GM19240 (cell line): ENCODE results near the gene C1orf210.

Experiments used
- DNase-seq: peaks from one replicate; pipeline ENCODE4 v3.0.0; 2011; ENCODE audit warnings: low spot score; ENCODE audit not compliant: insufficient read length

Gene C1orf210

DNA sequence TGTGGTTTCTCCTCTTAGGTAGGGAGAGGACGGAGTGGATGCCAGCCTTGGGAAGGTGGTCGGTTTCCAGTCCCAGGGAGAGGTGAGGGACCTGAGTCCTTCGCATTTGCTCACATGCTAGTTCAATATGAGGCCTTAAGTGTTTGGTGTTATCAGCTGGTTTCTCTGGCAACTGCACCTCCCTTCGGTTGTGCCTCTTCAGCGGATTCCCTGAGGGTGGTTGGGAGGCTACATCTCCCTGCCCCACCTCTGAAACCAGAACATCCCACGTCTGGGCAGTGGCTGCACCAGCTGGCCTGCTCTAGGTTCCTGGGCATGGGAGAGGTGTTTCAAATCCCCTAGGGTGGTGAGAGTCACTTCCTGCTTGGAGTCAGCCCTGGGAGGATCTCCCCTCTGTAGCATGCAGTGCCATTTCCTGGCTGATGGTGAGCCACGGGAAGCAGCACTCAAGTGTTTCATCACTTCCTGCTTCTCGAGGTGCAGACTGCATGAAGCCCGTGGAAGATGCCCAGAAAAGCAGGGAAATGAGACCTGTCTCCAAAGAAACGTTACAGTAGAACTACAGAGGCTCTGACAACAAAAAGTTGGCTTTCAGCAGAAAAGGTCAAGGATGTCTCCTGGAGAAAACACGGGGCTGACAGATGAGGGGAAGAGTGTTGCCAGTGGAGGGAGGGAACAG lies 11.1 kb downstream of the C1orf210 start:
- DNase-seq, result no peak

DNA sequence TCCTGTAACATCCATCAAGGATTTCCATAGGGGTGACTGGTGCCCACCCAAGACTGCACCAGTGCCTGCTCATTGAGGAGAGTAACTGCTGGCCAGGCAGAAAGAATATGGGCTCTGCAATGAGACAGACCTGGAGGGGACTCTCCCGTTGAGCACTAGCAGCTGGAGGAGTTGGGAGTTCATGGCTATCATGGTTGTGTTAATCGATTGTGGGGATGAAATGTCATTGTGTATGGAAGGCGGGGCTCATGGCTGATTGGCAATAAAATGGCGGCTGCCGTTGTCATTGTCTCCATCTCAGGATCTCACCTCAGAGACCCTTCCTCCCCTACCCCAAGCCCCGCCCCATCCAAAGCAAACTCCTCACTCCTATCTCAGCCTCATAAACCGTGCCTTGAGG lies 11.7 kb downstream of the C1orf210 start:
- DNase-seq, result no peak

DNA sequence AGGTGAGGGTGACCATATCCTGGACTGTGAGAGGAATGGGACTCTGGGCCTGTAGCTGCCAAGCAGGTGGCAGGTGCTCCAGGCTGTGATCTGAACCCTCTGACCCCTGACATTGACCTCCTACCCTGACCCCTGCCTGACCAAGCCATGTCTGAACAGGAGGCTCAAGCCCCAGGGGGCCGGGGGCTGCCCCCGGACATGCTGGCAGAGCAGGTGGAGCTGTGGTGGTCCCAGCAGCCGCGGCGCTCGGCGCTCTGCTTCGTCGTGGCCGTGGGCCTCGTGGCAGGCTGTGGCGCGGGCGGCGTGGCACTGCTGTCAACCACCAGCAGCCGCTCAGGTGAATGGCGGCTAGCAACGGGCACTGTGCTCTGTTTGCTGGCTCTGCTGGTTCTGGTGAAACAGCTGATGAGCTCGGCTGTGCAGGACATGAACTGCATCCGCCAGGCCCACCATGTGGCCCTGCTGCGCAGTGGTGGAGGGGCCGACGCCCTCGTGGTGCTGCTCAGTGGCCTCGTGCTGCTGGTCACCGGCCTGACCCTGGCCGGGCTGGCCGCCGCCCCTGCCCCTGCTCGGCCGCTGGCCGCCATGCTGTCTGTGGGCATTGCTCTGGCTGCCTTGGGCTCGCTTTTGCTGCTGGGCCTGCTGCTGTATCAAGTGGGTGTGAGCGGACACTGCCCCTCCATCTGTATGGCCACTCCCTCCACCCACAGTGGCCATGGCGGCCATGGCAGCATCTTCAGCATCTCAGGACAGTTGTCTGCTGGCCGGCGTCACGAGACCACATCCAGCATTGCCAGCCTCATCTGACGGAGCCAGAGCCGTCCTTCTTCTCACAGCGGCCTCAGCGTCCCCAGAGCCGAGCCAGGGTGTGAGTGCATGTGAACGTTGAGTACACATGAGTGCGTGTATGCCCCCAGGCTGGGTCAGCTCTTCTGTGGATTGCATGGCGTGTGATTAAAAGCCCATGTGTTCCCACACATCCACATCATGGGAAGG lies 12.5 kb downstream of the C1orf210 start:
- no peak for DNase-seq

DNA sequence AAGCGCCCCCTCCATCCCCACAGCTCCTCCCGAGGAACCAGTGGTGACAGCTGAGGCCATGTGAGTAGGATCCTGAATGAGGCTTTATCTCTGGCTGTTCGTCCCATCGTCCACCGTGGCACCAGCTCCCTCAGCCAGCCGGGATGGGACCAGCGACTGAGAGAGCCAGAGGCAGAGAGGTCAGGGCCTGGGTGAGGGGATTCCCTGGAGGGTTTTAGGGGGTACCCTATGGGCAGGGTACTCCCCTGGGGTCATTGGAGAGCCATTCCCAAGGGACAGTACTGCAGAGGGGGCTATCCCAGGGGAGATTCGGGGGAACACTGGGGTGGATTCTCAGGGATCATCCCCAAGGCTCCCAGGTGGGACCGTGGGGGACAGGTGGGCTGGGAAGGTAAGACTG lies 13.2 kb downstream of the C1orf210 start:
- DNase-seq, result no peak

DNA sequence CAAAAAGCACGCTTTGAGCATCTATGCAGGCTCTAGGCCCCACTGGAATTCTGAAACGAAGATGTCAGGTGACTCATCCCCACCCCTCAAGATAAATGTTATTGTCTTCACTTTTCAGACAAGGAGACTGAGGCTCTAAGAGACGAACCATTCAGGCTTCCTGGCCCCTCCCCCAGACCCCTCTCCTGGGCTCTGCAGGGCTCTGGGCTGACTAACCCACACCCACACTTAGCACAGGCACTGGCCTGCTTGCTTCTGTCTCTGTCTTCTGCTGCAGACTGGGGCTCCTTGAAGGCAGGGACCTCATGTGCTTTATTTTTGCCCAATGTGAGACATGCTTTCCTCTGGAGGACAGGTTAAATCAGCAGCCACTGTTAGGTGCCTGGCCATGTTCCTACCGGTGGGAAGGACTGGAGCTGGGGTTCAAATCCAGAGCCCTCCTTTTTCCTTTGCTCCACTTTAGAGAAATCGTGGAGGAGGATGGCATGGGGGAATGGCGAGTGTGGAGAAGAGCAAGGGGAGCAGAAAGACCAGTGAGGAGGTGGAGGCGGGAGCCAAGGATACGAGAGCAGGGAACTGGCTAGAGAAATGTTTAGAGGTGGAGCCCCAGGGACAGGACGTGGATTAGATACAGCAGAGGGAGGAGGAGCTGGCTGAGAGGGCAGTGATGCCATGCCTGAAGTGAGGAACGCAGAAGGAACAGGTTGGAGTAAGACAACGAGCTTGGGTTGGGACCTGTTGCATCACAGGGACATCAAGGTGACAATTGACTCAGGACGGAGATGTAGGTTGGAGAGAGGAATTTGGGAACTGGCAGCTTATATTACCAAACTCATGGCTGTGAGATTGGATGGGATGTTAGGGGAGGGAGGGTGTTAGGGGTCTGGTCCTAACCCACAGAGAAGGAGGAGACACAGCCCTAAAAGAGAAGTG lies 13.9 kb downstream of the C1orf210 start:
- DNase-seq, result no peak

DNA sequence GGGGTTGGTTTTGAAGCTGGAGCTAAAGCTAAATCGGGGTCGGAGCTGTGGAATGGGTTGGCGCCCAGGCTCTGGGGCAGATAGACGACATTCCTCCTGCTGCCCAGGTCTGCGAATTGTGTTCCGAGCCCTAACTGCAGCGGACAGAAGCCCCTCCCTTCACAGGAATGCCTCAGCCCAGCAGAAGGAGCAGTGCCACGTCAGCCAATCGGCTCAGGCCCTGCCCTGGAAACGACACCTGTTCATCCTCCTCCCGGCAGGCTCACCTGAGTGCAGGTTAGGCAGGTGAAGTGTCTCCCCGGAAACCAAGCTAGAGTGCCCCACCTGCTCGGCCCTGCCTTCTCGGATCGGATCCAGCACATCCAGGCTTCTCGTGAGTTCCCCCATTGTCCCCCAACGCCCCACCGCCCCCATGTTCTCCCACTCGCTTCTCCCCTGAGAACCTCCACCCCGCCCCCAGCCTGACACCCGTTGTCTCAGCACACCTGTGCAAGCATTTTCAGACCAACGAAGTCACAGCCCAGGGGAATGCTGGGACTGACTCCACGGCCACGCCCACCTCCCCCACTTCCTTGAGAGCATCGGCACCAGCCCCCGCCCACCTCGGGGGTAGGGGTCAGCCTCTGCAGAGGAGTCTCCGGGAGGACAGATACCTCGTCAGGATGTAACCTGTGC lies 14.8 kb downstream of the C1orf210 start:
- no peak for DNase-seq

DNA sequence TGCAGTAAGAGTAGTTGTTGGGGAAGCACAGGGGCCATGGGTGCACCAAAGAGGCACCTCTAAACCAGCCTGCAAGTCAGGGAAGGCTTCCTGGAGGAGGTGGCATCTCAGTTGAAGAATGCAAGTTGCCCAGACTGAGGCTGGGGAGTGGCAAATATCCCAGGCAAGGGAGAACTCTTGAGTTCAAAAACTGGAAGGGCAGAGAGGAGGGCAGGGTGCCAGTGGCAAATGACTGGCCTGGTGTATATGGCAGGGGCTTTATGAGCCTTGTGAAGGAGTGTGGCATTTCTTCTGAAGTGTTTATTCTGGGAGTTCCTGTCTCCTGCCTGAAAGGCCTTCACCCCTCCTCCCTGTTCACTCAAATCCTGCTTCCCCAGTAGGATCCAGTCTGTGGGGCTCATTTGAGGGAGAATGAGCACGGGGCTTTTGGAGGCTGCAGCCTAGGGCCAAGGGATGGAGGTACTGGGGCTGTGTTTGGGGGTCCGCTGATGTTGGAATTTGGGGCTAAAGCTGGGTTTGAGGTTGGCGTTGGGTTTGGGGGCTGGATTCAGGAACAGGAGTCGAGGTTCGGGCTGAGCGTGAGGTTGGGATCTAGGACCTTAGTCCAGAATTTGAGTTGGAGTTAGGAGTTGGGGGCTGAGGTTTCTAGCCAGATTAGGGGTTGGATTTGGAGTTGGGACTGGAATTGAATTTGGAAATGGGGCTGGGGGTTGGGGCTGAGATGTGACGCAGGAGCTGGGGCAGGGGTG lies 15.6 kb downstream of the C1orf210 start, which contains the start of gene TMEM125:
TSS of gene TMEM125 (plus strand) at position 357 of the 749 bp plus-strand sequence. CDS start 2,740 bp downstream, outside the sequence.
- no peak for DNase-seq

DNA sequence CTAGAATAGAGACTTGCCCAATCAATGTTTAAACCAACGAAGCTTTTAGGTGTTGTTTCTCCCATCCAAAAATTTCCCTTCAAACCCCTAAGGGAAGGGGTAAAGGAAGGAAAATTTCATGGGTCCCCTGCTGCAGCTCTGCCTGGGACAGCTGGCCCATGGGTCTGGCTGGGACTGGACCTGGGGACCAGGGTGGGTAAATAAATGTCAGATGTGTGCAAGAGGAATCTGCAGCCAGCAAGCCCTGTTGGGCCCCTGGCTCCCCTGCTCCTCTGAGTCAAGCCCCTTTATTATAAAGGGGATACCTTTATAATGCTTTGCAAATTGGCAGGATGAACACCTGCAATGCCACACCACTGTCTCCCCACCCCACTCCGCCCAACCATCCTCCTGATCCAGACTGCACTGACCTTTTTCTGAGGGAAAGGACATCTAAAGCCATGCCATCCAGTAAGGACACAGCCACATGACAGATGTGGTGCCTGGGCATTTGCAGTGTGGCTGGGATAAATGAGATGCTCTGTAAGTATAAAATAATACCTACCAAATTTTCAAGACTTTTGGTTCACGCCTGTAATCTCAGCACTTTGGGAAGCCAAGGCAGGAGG lies 17.5 kb downstream of the C1orf210 start:
- DNase-seq, result no peak

DNA sequence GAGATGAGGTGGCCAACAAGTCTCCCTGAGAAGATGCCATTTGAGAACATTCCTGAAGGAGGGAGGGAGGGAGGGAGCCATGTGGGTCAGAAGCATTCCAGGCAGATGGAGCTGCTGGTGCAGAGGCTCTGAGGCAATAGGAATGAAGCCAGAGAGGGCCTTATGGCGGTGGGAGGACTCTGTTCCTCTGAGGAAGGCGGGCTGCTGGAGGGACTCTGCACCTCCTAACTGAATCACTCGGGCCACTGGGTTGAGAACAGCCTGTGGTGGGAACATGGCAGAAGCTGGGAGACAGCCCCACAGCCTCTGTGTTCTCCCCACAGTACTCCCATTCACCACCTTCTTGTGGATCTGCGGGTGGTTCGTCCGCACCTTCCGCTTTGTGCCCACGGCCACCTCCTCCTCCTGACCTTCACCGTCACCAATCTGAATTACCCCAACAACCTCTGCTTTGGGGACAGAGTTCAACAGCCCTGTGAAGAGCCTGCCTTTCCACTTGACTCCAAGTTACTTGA lies 18.0 kb downstream of the C1orf210 start:
- no peak for DNase-seq

DNA sequence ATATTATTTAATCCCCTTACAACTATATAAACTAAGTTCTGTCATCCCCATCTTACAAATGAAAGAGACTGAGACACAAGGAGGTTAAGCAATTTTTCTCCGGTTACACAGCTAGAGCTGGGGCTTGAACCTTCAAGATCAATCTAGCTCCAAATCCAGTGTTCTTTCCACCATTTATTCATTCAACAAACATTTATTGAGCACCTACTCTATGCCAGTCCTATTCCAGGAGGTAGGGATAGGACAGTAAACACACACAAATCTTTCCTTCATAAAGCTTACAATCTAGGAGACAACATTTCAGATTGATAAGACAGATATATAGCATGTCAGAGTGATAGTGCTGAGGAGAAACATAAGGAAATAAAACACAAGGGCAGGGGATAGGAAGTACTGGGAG lies 18.5 kb downstream of the C1orf210 start:
- DNase-seq, result no peak

DNA sequence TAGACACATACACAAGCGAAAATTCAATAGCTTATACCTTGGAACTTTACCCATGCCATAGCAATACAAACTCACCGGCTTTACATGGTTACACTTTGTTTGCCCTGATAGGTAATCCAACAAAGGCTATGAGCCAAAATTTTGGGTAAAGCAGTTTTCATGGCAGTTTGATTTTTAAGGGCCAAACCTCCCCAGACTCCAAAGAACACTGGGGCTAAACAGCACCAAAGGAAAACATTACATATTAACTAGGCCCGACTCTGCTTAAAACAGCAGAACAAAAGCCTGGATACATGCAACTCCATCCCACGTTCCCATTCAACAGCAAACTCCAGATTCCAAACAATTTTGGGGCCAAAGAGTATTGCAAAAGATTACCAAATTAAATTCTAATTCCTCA lies 19.9 kb downstream of the C1orf210 start:
- DNase-seq, result no peak

DNA sequence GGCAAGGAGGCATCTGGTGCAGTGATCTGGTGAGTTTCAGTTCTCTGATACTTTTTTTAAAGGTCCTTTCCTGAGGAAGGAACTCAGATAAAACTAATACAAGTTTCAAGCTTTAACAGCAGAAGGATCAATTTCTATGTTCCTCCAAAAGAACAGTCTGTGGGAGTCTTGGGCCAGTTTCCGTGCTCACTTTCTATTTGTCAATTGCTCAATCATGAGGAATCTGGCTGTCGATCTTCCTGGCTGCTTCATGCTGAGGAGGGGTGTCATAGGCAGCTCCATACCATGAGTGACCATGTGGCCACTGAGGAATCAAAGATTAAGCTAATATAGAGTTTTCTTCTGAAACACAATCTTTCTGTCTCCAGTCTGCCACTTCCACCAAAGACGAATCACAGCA lies 27.0 kb downstream of the C1orf210 start:
- DNase-seq, result no peak

DNA sequence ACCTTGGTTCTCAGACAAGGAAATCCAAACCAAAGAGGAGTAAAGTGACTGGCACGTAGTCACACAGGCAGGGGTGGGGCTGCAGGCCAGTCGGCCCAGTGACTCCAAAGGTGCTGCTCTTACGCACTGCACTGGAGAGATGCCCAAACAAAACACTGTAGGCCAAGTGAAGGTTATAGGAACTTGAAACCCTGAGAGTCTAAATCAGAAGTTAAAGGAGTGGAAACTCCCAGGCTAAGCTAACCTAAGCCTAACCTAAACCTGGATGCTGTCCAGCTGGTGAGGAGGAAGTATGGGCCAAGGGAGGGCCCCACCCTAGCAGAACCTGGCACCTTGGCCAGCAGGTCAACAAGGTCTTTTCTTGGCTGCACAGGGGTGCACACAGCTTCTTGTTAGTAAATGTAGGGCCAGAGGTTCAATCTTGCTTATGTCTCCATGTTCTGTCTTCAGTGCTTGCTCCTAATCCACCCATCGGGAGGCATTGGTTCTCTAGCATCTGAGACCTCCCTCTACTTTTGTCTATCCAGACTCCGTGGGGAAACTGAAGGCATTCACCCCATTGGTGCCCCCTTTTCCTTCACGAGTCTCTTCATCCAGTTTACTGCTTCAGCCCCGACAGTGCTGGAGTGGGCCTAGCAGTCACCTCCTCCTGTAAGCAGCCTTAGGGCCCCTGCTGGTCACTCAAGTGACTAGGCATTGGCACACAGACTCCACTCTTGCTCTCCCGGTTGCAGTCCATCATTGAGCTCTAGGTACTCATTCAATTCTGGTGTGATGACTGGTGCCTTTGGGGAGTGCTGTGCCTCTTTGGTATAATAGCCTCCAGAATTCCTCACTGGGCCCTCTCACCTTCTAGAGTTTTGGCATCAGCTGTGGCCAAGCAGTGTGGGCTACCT lies 28.5 kb downstream of the C1orf210 start:
- DNase-seq, result no peak

DNA sequence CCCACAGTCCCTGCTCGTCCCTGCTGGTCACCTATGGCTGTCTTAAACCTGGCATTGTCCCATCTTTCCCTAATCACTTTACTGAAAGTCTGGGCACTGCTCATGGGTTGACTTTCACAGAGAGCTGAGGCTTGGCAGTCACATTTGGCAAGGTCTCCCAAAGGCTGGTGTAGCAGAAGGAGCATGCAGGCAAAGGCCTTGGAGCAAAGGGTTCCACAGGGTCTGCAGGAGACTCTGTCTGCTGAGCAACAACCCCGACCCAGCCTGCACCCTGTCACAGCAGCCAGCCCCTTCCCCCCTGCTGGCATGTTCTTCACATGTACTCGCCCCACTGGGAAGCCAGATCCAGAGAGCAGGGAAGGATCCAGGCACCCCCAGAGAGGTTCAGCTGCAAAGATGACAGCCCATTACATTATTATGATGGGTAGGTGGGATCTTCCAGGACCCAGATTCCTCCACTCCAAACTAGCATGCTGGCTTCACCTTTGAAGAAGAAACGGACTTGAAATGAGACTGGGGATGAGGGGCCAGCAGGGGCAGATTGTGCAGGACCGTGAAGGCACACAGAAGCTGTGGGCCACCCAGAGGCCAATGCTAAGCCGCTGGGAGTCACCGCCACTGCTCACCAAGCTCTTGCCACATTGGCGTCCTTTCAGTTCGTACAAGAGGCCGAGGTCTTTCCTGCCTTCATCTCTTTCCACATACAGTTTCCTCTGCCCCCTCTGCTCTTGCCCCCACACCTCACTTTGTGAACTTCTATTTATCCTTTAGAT lies 29.8 kb downstream of the C1orf210 start:
- DNase-seq, result no peak

DNA sequence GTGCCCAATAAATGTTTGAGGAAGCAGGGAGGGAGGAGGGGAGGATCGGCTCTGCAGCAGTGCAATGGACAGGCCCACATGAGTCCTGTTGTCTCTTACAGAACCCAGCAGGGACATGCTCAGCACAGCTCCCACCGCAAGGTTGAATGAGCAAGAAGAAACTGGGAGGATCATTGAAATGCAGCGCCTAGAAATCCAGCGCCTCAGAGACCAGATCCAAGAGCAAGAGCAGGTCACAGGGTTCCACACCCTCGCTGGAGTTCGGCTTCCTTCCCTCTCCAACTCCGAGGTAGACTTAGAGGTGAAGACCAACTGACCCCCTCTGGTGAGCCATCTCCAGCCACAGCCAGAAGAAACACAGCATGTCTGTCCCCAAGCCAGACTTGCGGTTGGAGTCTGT lies 31.5 kb downstream of the C1orf210 start:
- DNase-seq, result no peak

DNA sequence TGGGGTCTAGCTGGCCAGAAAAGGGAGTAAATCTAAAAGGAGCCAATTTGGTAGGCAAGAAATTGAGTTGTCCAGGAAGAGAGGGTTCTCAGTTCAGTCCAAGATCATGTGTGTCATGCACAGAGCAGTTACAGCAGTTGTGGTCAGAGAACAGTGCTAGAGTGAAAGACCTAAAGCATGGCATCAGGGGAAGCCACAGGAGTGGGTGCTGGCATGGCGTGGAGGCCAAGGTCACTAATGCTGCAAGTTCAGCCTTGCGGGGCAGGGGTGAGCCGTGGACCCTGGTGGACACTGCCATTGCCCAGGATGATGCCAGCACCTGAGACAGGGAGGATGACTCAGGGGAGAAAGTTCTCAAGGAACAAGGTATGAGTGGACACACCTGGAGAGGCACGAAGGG lies 32.2 kb downstream of the C1orf210 start:
- no peak for DNase-seq

DNA sequence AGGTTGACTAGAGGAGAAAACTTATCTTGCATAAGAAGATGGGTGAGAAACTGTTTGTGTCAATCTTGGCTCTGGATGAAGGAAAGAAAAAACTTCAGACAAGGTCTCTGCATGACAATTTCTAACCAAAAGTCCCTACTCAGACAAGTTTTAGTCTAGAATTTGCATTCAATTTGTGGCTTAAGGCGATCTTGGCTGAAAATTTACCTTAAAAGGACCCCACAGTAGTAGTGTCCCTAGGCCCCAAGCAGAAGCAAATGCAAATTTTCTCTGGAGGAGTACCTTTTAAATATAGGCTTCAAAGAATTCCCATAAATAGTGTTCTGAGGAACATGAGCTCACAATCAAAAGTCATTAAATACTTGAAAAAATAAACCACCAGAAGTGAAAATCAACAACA lies 33.2 kb downstream of the C1orf210 start:
- DNase-seq, result no peak

DNA sequence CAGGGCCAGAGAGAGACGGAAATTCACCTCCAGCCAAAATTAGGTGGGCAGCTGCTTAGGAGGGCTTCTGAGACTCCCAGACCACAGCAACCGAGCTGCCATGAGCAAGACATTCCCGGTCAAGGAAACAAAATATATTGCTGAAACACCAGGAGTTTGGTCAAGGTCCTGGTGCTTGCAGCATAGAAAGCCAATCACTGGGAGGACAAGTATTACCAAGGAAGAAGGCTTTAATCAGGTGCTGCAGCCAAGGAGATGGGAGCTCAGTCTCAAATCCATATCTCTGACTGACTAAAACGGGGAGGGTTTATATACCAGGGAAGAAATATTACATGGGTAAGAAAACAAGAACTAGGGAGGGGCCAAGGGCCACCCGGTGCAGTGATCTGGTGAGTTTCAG lies 34.4 kb downstream of the C1orf210 start:
- no peak for DNase-seq
